ENCODE data around the gene UNCX. TPM values are rescaled to one million over a fixed set of nuclear protein-coding genes. Genes with fewer than 3 reads are reported as not detected.

UNCX gene
- total and polyA plus RNA-seq, 2 of the 8 experiments (the other 6 are each of a cell fraction or from before 2014, with no cell fraction given), result not detected

DNA sequence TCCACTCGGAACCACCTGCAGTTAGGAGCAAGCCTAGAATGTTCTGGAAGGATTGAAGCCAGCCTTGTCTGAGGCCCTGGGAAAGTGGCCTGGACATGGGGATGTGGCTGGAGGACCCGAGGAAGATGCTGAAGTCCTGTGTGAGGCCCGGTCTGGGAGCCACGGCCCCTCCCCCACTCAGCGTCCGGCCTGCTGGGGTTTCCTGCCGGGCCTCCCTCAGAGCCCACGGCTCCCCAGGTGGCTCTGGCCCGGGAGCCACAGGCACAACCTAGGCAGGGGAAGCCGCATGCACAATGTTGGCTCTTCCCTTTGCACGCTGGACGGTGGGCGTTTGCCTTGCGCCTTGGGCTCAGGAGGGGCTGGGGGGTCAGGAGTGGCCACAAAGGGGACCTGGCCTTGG lies 39.0 kb downstream of the UNCX start:
- no peak overlapping the region for H4K8ac ChIP-seq (ENCODE audit: extremely low read depth, insufficient read depth, low read length)
- 100% methylated on average over 7 of the region's 14 CpGs; no CpG with 5 or more reads in 1 of the 2 experiments for WGBS, 2 experiments (ENCODE audit: extremely low coverage in 1 of 2, insufficient coverage in 1 of 2, insufficient read length in 1 of 2, insufficient replicate concordance in 2 of 2, low coverage in 1 of 2, low lambda C conversion rate in 2 of 2, missing lambda C conversion rate in 1 of 2)
- peaks cover 3 to 6% of the 10 kb centered on the region in 2 experiments; a peak in 2 of 4 replicates for H3K9me3 ChIP-seq (ENCODE audit: insufficient read depth in 2 of 2, low read depth in 1 of 2, low read length in 1 of 2)
- POLR2A ChIA-PET (ENCODE audit: partially characterized antibody), result no interaction called here
- no peak overlapping the region for H3K4ac ChIP-seq (replicated peaks; ENCODE audit: insufficient read length, low read depth, low read length)
- peaks cover 2% of the 10 kb centered on the region; the same call in 1 of the 2 replicates for H3K23me2 ChIP-seq (ENCODE audit: low read depth, low read length)
- H4K5ac ChIP-seq (ENCODE audit: insufficient read length, low read depth, low read length), result no peak overlapping the region
- H3K79me1 ChIP-seq (ENCODE audit: low read depth, low read length), result no peaks in the 10 kb centered on the region
- TF ChIP-seq KDM5A (IDR thresholded peaks at IDR 0.05; ENCODE audit: low read length) (no peak), JUND (IDR thresholded peaks at IDR 0.05; ENCODE audit: low read length) (no peak)
- no peak overlapping the region for H2BK20ac ChIP-seq (ENCODE audit: low read length)
- H3K9ac ChIP-seq (replicated peaks in 1 of 4; ENCODE audit: extremely low read depth in 1 of 4, low read depth in 3 of 4, low read length in 3 of 4), result no peak overlapping the region
- H4K91ac ChIP-seq (replicated peaks; ENCODE audit: insufficient read length, low read length), result no peak overlapping the region
- no peak overlapping the region for H3K23ac ChIP-seq (ENCODE audit: insufficient read length)
- H2AFZ ChIP-seq (ENCODE audit: low read length), result no peak overlapping the region
- no peak overlapping the region for H2BK12ac ChIP-seq (ENCODE audit: low read depth, low read length)
- FAIRE-seq, result no peak
- H3K27ac ChIP-seq (ENCODE audit: low read depth, low read length), result no peak overlapping the region
- DNase-seq (ENCODE audit: low read depth in 1 of 2, low spot score in 2 of 2), result no peak
- no peak overlapping the region for H2AK5ac ChIP-seq (ENCODE audit: low read depth, low read length)
- H3K79me2 ChIP-seq (ENCODE audit: control insufficient read depth in 1 of 2, insufficient read depth in 2 of 2, low read length in 2 of 2), result no peaks in the 10 kb centered on the region
- no peak overlapping the region for H3K4me2 ChIP-seq (ENCODE audit: insufficient read depth in 1 of 2, low read depth in 2 of 2, low read length in 2 of 2)
- H2BK5ac ChIP-seq (ENCODE audit: low read depth, low read length), result no peak overlapping the region
- H3K27me3 ChIP-seq (replicated peaks in 1 of 4; ENCODE audit: control insufficient read depth in 3 of 4, extremely low read depth in 1 of 4, insufficient read depth in 3 of 4, low read length in 3 of 4), result no peaks in the 10 kb centered on the region
- no peak overlapping the region for H3K56ac ChIP-seq (replicated peaks; ENCODE audit: insufficient read length, low read depth, low read length)
- H2BK15ac ChIP-seq (ENCODE audit: low read length), result no peak overlapping the region
- no peaks in the 10 kb centered on the region for H4K20me1 ChIP-seq (replicated peaks in 1 of 2; ENCODE audit: control insufficient read depth in 1 of 2, insufficient read depth in 2 of 2, low read length in 2 of 2)
- no peaks in the 10 kb centered on the region for H3K36me3 ChIP-seq (ENCODE audit: control insufficient read depth in 2 of 4, insufficient read depth in 4 of 4, low read length in 3 of 4)
- CTCF ChIA-PET (ENCODE audit: partially characterized antibody), result no interaction called here
- no peak overlapping the region for H3K4me3 ChIP-seq (ENCODE audit: extremely low read depth in 1 of 4, insufficient read depth in 2 of 4, low read depth in 3 of 4, low read length in 4 of 4)
- no peak overlapping the region for H3K18ac ChIP-seq (ENCODE audit: extremely low read depth, low read length)
- H2BK120ac ChIP-seq (replicated peaks; ENCODE audit: low read depth, low read length), result no peak overlapping the region
- H3K14ac ChIP-seq (ENCODE audit: insufficient read length), result no peak overlapping the region
- no peaks in the 10 kb centered on the region; a peak in 1 of 7 replicates for H3K4me1 ChIP-seq (replicated peaks in 1 of 4; ENCODE audit: control insufficient read depth in 3 of 4, insufficient read depth in 4 of 4, low read length in 3 of 4)
